Liver (tissue), 9 donors: ENCODE measurements around the gene ID4. TPM values are rescaled to one million over a fixed set of nuclear protein-coding genes. Genes with fewer than 3 reads are reported as not detected.

Experiments used
- DNase-seq: peaks from one replicate; pipeline ENCODE4 v3.0.0-alpha.2; 2017; ENCODE audit warnings: low spot score
- H3K27ac ChIP-seq, 2 donors: one replicate each; pipeline ENCODE4 v1.7.0; 2013; ENCODE audit warnings: inconsistent platforms in 2 of 2, low read length in 2 of 2, control low read depth in 1 of 2, low read depth in 1 of 2, mild to moderate bottlenecking in 1 of 2
- H3K27me3 ChIP-seq, 4 donors: one replicate each; pipeline versions ENCODE4 v1.6.1 to v1.7.0; 2013; ENCODE audit warnings: low read length in 3 of 4, inconsistent platforms in 1 of 4, mild to moderate bottlenecking in 1 of 4, moderate library complexity in 1 of 4; ENCODE audit not compliant: control insufficient read depth in 4 of 4, insufficient read depth in 4 of 4
- H3K36me3 ChIP-seq, 4 donors: one replicate each; pipeline versions ENCODE4 v1.6.1 to v1.7.0; 2013; ENCODE audit warnings: low read length in 3 of 4, mild to moderate bottlenecking in 3 of 4, low read depth in 1 of 4, moderate library complexity in 1 of 4; ENCODE audit not compliant: control insufficient read depth in 4 of 4, insufficient read depth in 3 of 4
- H3K4me1 ChIP-seq, 4 donors: one replicate each; pipeline versions ENCODE4 v1.6.1 to v1.7.0; 2013; ENCODE audit warnings: low read length in 3 of 4, mild to moderate bottlenecking in 3 of 4, moderate library complexity in 1 of 4; ENCODE audit not compliant: control insufficient read depth in 4 of 4, insufficient read depth in 4 of 4
- H3K4me3 ChIP-seq, 3 donors: one replicate each; pipeline versions ENCODE4 v1.6.1 to v1.7.0; 2013; ENCODE audit warnings: low read length in 3 of 3, control low read depth in 1 of 3, low read depth in 1 of 3, mild to moderate bottlenecking in 1 of 3
- H3K9ac ChIP-seq, 2 donors: one replicate each; pipeline ENCODE4 v1.7.0; 2013; ENCODE audit warnings: low read length in 2 of 2, mild to moderate bottlenecking in 2 of 2, moderate library complexity in 2 of 2, control low read depth in 1 of 2, low read depth in 1 of 2
- H3K9me3 ChIP-seq, 4 donors: one replicate each; pipeline versions ENCODE4 v1.6.1 to v1.7.0; 2013; ENCODE audit warnings: low read length in 3 of 4; ENCODE audit not compliant: control insufficient read depth in 4 of 4
- CTCF ChIP-seq: fragments of 150-350 bp; IDR thresholded peaks from 2 replicates; pipeline ENCODE4 v1.5.1; 2017; ENCODE audit warnings: improper control_type of control experiment, low read depth, low read length; ENCODE audit not compliant: missing input control
- FOXA1 ChIP-seq: IDR thresholded peaks from 2 replicates; pipeline ENCODE4 v1.6.1; 2016; ENCODE audit warnings: antibody characterized with exemption
- FOXA2 ChIP-seq: IDR thresholded peaks from 2 replicates; pipeline ENCODE4 v1.6.1; 2016; ENCODE audit warnings: antibody characterized with exemption
- GABPA ChIP-seq, 2 donors: IDR thresholded peaks in 1 of 2; conservative IDR thresholded peaks in 1 of 2; 2 replicates each; pipeline ENCODE4 v1.6.1; 2016; ENCODE audit warnings: antibody characterized with exemption in 2 of 2, mild to moderate bottlenecking in 1 of 2, moderate library complexity in 1 of 2
- HNF4A ChIP-seq, 2 donors: conservative IDR thresholded peaks; 2 replicates each; pipeline ENCODE4 v1.6.1; 2016; ENCODE audit warnings: antibody characterized with exemption in 2 of 2, mild to moderate bottlenecking in 2 of 2
- HNF4G ChIP-seq: IDR thresholded peaks from 2 replicates; pipeline ENCODE4 v1.6.1; 2016; ENCODE audit warnings: antibody characterized with exemption
- NR2F2 ChIP-seq: IDR thresholded peaks from 2 replicates; pipeline ENCODE4 v1.6.1; 2016; ENCODE audit warnings: antibody characterized with exemption
- RAD21 ChIP-seq, 2 donors: IDR thresholded peaks; 2 replicates each; pipeline ENCODE4 v1.6.1; 2016; ENCODE audit warnings: antibody characterized with exemption in 2 of 2, mild to moderate bottlenecking in 2 of 2
- RXRA ChIP-seq, 2 donors: IDR thresholded peaks; 2 replicates each; pipeline ENCODE4 v1.6.1; 2017 to 2018; ENCODE audit warnings: antibody characterized with exemption in 2 of 2, mild to moderate bottlenecking in 1 of 2
- SP1 ChIP-seq: IDR thresholded peaks from 2 replicates; pipeline ENCODE4 v1.6.1; 2018; ENCODE audit warnings: antibody characterized with exemption, mild to moderate bottlenecking
- YY1 ChIP-seq: IDR thresholded peaks from 2 replicates; pipeline ENCODE4 v1.6.1; 2016; ENCODE audit warnings: antibody characterized with exemption, mild to moderate bottlenecking
- ZBTB33 ChIP-seq: IDR thresholded peaks from 2 replicates; pipeline ENCODE4 v1.6.1; 2016; ENCODE audit warnings: antibody characterized with exemption
- WGBS: extraction: QIAGEN DNeasy Blood & Tissue Kit; methylation state at CpG from one replicate; pipeline ENCODE4 v1.1.7; 2013; 5-methylcytosine and 5-hydroxymethylcytosine counted together
- polyA plus RNA-seq, 2 donors: library from polyadenylated mRNA; stranded (reverse) in 1 of 2; unstranded in 1 of 2; fragments of 200-250 nt in 1 of 2; fragments of >200 nt in 1 of 2; fragmentation: Nextera tagmentation in 1 of 2; extraction: Ambion mirVana in 1 of 2; gene quantifications; one replicate each; pipeline versions ENCODE4 v1.2.1 to v1.2.3, GENCODE V29; 2013 to 2015
- total RNA-seq, 2 donors: library from RNA; depleted of rRNA; stranded (reverse); fragments of >200 nt; gene quantifications; one replicate each; pipeline ENCODE4 v1.2.3, GENCODE V29; 2014
- TF ChIP-seq, protein P1 (sequence below): IDR thresholded peaks from 2 replicates; pipeline ENCODE4 v1.6.1; 2016; ENCODE audit warnings: antibody characterized with exemption
- TF ChIP-seq, protein P2 (sequence below): IDR thresholded peaks from 2 replicates; pipeline ENCODE4 v1.6.1; 2016; ENCODE audit warnings: antibody characterized with exemption, mild to moderate bottlenecking
- TF ChIP-seq, protein P3 (sequence below): IDR thresholded peaks from 2 replicates; pipeline ENCODE4 v1.6.1; 2016; ENCODE audit warnings: antibody characterized with exemption
- donor health status: healthy.
- donor health status: healthy.
- donor health status: healthy.
- donor health status: healthy.
- donor health status: healthy.

The ID4 gene
- total and polyA plus RNA-seq, 4 donors: 0.38 to 3.7 (median 1.2) TPM

- H3K27ac ChIP-seq: no peak overlapping the region
- no peaks in the 10 kb centered on the region for H3K36me3 ChIP-seq
- 88% methylated on average over 10 of the region's 10 CpGs for WGBS
- peaks cover 0 to 16% (median 0%) of the 10 kb centered on the region in 4 donors for H3K27me3 ChIP-seq
- no peaks in the 10 kb centered on the region for H3K4me1 ChIP-seq
- H3K4me3 ChIP-seq: no peak overlapping the region
- TF ChIP-seq ZBTB33 (no peak), HNF4G (no peak), YY1 (no peak), HNF4A (conservative IDR thresholded peaks at IDR 0.05) (no peak), NR2F2 (no peak), CTCF (no peak), GABPA (IDR thresholded peaks at IDR 0.05 in 1 of 2, conservative IDR thresholded peaks at IDR 0.05 in 1 of 2) (no peak), SP1 (no peak), FOXA2 (no peak), FOXA1 (no peak)
- TF ChIP-seq, protein P1, sequence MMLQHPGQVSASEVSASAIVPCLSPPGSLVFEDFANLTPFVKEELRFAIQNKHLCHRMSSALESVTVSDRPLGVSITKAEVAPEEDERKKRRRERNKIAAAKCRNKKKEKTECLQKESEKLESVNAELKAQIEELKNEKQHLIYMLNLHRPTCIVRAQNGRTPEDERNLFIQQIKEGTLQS: no peak
- TF ChIP-seq, protein P2, sequence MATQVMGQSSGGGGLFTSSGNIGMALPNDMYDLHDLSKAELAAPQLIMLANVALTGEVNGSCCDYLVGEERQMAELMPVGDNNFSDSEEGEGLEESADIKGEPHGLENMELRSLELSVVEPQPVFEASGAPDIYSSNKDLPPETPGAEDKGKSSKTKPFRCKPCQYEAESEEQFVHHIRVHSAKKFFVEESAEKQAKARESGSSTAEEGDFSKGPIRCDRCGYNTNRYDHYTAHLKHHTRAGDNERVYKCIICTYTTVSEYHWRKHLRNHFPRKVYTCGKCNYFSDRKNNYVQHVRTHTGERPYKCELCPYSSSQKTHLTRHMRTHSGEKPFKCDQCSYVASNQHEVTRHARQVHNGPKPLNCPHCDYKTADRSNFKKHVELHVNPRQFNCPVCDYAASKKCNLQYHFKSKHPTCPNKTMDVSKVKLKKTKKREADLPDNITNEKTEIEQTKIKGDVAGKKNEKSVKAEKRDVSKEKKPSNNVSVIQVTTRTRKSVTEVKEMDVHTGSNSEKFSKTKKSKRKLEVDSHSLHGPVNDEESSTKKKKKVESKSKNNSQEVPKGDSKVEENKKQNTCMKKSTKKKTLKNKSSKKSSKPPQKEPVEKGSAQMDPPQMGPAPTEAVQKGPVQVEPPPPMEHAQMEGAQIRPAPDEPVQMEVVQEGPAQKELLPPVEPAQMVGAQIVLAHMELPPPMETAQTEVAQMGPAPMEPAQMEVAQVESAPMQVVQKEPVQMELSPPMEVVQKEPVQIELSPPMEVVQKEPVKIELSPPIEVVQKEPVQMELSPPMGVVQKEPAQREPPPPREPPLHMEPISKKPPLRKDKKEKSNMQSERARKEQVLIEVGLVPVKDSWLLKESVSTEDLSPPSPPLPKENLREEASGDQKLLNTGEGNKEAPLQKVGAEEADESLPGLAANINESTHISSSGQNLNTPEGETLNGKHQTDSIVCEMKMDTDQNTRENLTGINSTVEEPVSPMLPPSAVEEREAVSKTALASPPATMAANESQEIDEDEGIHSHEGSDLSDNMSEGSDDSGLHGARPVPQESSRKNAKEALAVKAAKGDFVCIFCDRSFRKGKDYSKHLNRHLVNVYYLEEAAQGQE: no peak
- TF ChIP-seq, protein P3, sequence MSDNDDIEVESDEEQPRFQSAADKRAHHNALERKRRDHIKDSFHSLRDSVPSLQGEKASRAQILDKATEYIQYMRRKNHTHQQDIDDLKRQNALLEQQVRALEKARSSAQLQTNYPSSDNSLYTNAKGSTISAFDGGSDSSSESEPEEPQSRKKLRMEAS: no peak
- H3K9me3 ChIP-seq: no peaks in the 10 kb centered on the region
- DNase-seq: no peak
- H3K9ac ChIP-seq: no peak overlapping the region
Observed at GRCh38 chr6:19845266-19846041, 8.3 kb downstream of the ID4 start.

GRCh38 chr6:19848465-19849029 is 11.4 kb downstream of the ID4 start:
- 70% methylated on average over 2 of the region's 2 CpGs for WGBS
- no peak overlapping the region for H3K9ac ChIP-seq
- peaks cover 0 to 11% (median 0%) of the 10 kb centered on the region in 4 donors for H3K27me3 ChIP-seq
- H3K9me3 ChIP-seq: no peaks in the 10 kb centered on the region
- H3K4me1 ChIP-seq: no peaks in the 10 kb centered on the region
- no peaks in the 10 kb centered on the region for H3K36me3 ChIP-seq
- no peak overlapping the region for H3K4me3 ChIP-seq
- no peak overlapping the region for H3K27ac ChIP-seq
- DNase-seq: no peak
- TF ChIP-seq, protein P2: no peak
- TF ChIP-seq FOXA2 (no peak), HNF4A (conservative IDR thresholded peaks at IDR 0.05) (no peak), RXRA (IDR thresholded peaks at IDR 0.05) (no peak), ZBTB33 (no peak), RAD21 (IDR thresholded peaks at IDR 0.05) (no peak)
- TF ChIP-seq, protein P1: no peak
- TF ChIP-seq, protein P3: no peak
